ENCODE measurements around the gene RABL6.
"Not testable (repeated sequence)": the region's sequence is repeated elsewhere in the genome, so short reads cannot be mapped to it uniquely, and the experiment has no call there.

The RABL6 gene

GRCh38 chr9:136777359-136777758 is 30.4 kb upstream of the RABL6 start:
- no peak for DNase-seq

GRCh38 chr9:136779808-136780207 is 27.9 kb upstream of the RABL6 start:
- DNase-seq: no peak

- DNase-seq: no peak
Observed at GRCh38 chr9:136782452-136782851, 25.3 kb upstream of the RABL6 start.

GRCh38 chr9:136784249-136784996 is 23.3 kb upstream of the RABL6 start:
- no peak for DNase-seq

GRCh38 chr9:136784997-136785361 is 22.8 kb upstream of the RABL6 start:
- DNase-seq: no peak

- DNase-seq: not testable (repeated sequence)
Observed at GRCh38 chr9:136785565-136786355, 22.0 kb upstream of the RABL6 start.

GRCh38 chr9:136786451-136786850 is 21.3 kb upstream of the RABL6 start:
- no peak for DNase-seq

GRCh38 chr9:136786983-136787382 is 20.8 kb upstream of the RABL6 start:
- not testable (repeated sequence) for DNase-seq

GRCh38 chr9:136787690-136788400 is 19.9 kb upstream of the RABL6 start:
- peak; percentile 62 for DNase-seq

- not testable (repeated sequence) for DNase-seq
Observed at GRCh38 chr9:136788644-136789522, 18.9 kb upstream of the RABL6 start.

GRCh38 chr9:136789523-136789937 is 18.2 kb upstream of the RABL6 start:
- DNase-seq: no peak

GRCh38 chr9:136790640-136791515 is 16.9 kb upstream of the RABL6 start, which contains the start of gene TMEM141:
TMEM141 (plus strand) TSS chr9:136791344; CDS start chr9:136791371, 27 bp downstream.
- DNase-seq: peak; percentile 96

- no peak for DNase-seq
Observed at GRCh38 chr9:136791516-136792276, 16.1 kb upstream of the RABL6 start.

- DNase-seq: no peak
Observed at GRCh38 chr9:136792321-136793085, 15.2 kb upstream of the RABL6 start.

GRCh38 chr9:136793086-136793946 is 14.4 kb upstream of the RABL6 start:
- DNase-seq: no peak

- DNase-seq: no peak
Observed at GRCh38 chr9:136794281-136794999, 13.3 kb upstream of the RABL6 start.

- no peak for DNase-seq
Observed at GRCh38 chr9:136795000-136795348, 12.8 kb upstream of the RABL6 start.

- DNase-seq: no peak
Observed at GRCh38 chr9:136796238-136796774, 11.4 kb upstream of the RABL6 start, which contains the start of gene CCDC183. CCDC183 (plus strand) TSS chr9:136796338; CDS start chr9:136796398, 60 bp downstream.
